ENCODE data around the gene TMEM121.

TMEM121 gene

DNA sequence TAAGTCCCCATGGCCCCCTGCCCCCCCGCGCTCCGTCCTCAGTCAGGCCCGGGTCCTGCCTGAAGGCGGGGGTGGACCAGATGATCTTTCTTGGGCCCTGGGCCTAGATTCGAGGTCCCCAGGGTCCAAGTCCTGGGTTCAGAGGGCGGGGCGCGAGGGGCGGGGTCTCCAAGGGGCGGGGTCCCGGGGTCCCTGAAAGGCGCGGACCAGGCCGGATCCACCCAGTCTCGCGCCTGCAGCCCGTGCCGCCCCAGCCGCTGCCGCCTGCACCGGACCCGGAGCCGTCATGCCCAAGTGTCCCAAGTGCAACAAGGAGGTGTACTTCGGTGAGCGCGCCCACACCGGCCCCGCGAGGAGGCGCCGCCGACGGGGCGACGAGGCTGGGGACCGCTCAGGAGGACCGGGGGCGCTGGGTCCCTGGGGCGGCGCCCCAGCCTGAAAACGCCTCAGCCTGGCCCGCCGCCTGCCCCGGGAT is 39.4 kb upstream of the TMEM121 start:
- DNase-seq, result no peak

- no peak for DNase-seq
These were observed 38.9 kb upstream of the TMEM121 start for GRCh38 chr14:105487449-105487985.

DNA sequence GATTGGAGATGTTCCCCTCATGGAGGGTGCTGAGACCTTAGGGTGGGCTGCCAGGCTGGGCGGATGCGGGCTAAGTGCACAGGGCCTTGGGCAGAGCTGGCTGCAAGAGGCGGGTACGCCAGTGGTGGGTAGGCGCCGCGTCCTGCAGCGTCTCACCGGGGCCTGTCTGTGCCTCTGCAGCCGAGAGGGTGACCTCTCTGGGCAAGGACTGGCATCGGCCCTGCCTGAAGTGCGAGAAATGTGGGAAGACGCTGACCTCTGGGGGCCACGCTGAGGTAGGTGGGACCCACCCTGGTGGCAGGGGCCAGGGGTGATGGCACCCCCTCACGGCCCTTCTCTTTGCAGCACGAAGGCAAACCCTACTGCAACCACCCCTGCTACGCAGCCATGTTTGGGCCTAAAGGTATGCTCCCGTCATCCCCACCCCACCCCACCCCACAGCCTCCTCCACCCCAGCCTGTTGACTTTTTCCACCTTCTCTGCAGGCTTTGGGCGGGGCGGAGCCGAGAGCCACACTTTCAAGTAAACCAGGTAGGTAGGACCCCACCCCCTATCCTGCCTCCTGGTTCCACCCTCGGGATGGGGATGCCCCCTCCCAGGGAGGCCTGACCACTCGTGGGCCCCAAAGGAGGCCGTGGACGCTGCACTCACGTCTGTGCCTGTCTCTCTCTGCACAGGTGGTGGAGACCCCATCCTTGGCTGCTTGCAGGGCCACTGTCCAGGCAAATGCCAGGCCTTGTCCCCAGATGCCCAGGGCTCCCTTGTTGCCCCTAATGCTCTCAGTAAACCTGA is 38.2 kb upstream of the TMEM121 start:
- no peak for DNase-seq

DNA sequence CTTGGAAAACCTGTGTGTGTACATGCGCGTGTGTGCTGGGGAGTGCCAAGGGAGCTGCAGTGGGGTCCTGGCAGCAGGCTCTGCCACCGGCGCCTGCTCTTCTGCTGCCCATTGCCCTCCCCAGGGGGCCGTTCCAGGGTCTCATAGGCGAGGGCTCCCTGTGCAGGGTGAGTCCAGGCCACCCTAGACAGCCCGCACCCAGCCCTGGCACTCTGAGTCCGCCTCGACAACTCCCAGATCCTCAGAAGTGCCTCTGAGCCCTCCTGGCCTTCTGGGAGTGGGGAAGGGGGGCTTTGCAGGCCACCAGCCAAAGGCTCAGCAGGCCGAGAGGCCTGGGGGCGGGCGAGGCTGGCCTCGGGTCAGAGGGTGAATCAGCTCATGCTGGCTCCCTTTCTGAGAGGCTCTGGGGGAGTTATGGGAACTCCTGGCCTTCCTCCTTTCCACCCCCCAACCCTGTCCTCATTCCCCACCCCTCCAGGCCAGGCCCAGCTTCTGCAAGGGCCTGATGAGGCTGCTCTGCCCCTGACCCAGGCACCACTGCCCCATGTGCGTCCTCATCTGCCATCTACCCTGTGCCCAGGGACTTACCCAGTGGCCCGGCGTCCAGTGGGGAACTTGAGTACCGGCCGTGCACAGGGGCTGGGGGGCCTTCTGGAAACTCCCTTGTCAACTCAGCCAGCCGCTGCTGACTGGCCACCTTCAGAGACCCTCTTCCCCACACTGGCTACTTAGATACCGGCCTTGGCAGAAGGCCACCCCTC is 37.4 kb upstream of the TMEM121 start:
- no peak for DNase-seq

- peak in 43 of 51 donors; percentile 16 to 86 (median 63) for DNase-seq
These were observed 36.7 kb upstream of the TMEM121 start for GRCh38 chr14:105489542-105490266.

DNA sequence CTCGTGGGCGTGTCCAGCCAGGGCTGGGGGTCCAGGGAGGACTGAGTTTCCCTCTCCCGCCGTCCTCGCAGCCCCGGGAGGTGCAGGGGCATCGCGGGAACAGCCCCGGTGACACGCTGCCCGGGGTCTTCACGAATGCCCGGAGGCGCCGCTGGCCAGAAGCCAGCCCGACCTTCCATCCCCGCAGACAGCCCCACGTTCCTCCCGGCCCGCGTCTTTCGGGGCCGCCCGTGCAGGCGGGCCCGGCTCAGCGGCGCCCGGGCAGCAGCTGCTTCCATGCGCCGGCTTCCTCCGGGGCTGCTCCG is 36.2 kb upstream of the TMEM121 start:
- DNase-seq, result peak in 2 of 51 donors; percentile 63 to 67

DNA sequence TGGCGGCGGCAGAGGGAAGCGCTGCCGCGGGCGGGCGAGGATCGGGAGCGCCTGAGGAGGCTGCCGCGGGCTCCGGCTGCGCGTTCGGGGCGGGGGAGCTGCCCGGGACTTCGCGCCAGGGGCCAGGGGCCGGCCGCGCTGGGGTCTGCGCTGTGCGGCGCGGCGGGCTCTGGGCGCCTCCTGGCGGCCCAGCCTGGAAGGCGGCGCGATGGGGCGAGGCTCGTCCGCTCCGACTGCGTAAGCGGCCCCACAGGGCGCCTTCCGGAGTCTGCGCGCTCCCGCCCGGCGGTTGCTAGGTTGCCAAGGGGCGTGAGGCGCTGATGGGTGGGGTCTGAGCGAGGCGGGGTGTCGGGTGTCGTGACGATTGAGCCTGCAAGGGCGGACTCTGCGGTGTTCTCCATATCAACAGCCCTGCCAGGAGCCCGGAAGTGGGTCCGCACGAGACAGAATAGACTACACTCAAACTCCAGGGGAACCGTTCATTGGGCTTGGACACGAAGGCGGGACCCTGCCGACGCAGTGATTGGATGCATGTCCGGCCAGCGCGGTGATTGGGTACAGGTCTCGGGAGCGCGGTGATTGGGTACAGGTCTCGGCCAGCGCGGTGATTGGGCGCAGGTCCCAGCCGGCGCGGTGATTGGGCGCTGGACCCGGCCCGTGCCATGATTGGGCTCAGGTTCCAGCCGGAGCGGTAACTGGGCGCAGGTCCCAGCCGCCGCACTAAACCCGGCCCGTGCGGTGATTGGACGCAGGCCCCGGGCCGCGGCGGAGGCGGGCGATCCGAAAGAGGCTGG is 35.6 kb upstream of the TMEM121 start, which contains the start of gene TEDC1:
Gene TEDC1, plus strand, starts transcription at position 675 of the 794 bp plus-strand sequence. CDS start 130 bp downstream, outside the sequence.
- DNase-seq, result peak; percentile 87 to 100 (median 99)

- DNase-seq, result peak in 19 of 51 donors; percentile 36 to 64 (median 52)
These were observed 34.9 kb upstream of the TMEM121 start for GRCh38 chr14:105491366-105491973.

DNA sequence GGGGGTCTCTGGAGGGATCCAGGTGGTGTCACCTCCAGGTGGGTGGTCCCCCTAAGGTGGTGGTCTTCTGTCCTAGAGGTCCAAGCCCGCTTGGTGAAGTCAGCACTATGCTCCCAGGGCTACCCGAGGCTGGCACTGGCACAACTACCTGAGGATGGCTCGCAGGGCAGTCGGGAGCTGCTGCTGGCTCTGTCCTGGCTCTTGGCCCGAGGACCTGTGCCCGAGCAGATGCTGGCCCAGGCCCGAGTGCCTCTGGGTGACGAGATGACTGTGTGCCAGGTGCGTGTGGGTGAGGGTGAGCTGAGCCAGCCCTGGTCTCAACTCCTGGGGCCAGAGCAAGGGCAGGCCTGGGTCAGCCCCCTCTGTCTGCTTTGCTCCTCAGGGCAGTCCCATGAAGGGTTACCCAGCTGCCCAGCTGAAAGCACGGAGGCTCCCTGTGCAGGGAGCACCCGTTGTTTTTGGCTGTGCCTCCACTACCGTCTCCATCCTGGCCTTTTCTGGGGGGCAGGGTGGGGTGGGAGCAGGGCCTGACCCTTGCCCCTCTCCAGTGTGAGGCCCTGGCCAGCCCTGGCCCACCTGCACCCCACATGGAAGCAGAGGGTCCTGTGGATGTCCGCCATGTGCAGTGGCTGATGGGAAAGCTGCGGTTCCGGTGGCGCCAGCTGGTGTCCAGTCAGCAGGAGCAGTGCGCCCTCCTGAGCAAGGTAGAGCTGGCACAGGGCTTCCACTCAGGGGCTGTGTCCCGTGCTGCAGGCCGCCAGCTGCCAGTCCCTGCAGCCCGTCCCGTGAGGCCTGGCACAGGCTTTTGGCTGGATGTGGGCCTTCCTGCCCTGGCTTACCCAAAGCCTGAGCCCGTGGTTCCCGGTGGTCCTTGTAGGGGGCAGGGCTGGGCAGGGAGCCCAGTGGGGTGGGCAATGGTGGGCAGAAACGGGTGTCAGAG is 34.1 kb upstream of the TMEM121 start:
- DNase-seq, result no peak

- no peak for DNase-seq
These were observed 33.2 kb upstream of the TMEM121 start for GRCh38 chr14:105492971-105493871.

- DNase-seq, result no peak
These were observed 32.3 kb upstream of the TMEM121 start for GRCh38 chr14:105493921-105494605.

DNA sequence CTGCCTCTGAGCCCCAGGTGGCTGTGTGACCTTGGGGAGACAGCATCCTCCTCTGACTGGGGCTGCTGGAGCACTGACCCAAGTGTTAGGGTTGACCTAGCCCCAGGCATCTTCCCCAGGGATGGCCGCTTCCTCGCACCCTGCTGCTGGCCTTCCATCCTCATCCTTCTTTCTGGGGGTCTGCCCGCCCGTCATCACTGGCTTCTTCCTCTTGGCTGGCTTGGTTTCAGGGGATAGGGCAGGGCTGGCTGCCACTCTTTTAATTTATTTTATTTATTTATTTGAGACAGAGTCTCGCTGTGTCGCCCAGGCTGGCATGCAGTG is 31.8 kb upstream of the TMEM121 start:
- no peak for DNase-seq

DNA sequence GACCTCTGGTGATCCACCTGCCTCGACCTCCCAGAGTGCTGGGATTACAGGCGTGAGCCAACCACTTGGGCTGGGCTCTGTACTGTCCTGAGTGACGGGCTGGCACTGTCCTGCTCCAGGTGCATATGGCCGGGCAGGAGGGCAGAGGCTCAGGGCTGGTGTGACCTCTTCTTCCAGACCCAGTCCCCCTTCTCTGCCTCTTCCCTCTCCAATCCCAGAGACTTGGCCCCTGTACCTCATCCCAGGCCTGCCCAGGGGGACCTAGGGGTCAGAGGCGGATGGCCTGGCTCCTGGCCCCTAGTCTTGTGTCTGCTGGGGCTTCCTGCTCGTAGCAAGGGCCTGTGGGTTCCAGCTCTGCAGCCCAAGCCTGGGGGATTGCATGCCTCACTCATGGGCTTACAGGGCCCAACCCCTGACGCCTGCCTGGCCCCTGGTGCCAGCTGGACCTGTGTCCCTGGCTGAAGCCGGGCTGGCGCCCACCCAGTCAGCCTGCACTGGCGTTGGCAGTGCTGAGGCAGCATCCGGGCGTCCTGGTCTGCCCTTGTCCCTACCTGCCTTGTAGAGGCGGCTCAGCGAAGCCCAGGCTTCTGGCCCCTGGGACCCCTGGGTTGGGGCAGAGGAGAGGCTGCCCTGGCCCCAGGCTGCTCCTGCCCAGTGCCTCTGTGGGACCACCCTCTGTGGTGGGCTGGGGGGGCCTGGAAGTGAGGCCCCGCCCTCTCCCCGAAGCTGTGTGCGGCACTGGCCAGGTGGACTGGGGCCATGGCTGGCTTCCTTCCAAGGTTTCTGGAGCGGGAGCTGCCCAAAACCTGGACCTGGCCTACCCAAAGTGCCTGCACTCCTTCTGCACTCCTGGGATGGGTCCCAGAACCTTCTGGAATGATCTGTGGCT is 31.0 kb upstream of the TMEM121 start:
- DNase-seq, result no peak

- DNase-seq, result no peak
These were observed 30.2 kb upstream of the TMEM121 start for GRCh38 chr14:105495990-105496830.

- DNase-seq, result no peak
These were observed 29.4 kb upstream of the TMEM121 start for GRCh38 chr14:105496831-105497591.
